Neuronal stem cell (in vitro differentiated cells): Measurements from ENCODE around the gene ETV5.

Experiments
- DNase-seq: peaks from one replicate; pipeline ENCODE4 v3.0.0-alpha.2; 2013; ENCODE audit warnings: low spot score
- H2AFZ ChIP-seq: one replicate; pipeline ENCODE4 v1.6.1; 2013; ENCODE audit warnings: mild to moderate bottlenecking, low read length, inconsistent platforms
- H2AK5ac ChIP-seq: 2 replicates; pipeline ENCODE4 v1.6.1; 2013; ENCODE audit warnings: low read depth, mild to moderate bottlenecking, inconsistent platforms, low read length, moderate library complexity, mixed read lengths
- H2BK120ac ChIP-seq: 2 replicates; pipeline ENCODE4 v1.6.1; 2013; ENCODE audit warnings: low read depth, mild to moderate bottlenecking, inconsistent platforms, low read length, moderate library complexity, mixed read lengths
- H2BK12ac ChIP-seq: one replicate; pipeline ENCODE4 v1.6.1; 2013; ENCODE audit warnings: low read length, inconsistent platforms
- H2BK15ac ChIP-seq: 2 replicates; pipeline ENCODE4 v1.6.1; 2013; ENCODE audit warnings: mild to moderate bottlenecking, low read length, inconsistent platforms, mixed read lengths
- H2BK5ac ChIP-seq: one replicate; pipeline ENCODE4 v1.6.1; 2013; ENCODE audit warnings: inconsistent platforms, mild to moderate bottlenecking, low read length, moderate library complexity
- H3K14ac ChIP-seq: one replicate; pipeline ENCODE4 v1.6.1; 2013; ENCODE audit warnings: low read length, inconsistent platforms
- H3K18ac ChIP-seq: 2 replicates; pipeline ENCODE4 v1.6.1; 2013; ENCODE audit warnings: low read length, inconsistent platforms
- H3K23ac ChIP-seq: 2 replicates; pipeline ENCODE4 v1.6.1; 2013; ENCODE audit warnings: low read depth, mild to moderate bottlenecking, mixed read lengths, low read length, inconsistent platforms; ENCODE audit not compliant: poor library complexity
- H3K27ac ChIP-seq: replicated peaks from 3 replicates; pipeline ENCODE4 v1.5.1; 2013; ENCODE audit warnings: low read length, inconsistent platforms
- H3K27me3 ChIP-seq, 3 experiments: 2 replicates each; pipeline ENCODE4 v1.6.1; 2013; ENCODE audit warnings: low read length in 3 of 3, mild to moderate bottlenecking in 2 of 3, inconsistent platforms in 1 of 3, low read depth in 1 of 3, mixed read lengths in 1 of 3, moderate library complexity in 1 of 3; ENCODE audit not compliant: control insufficient read depth in 3 of 3, insufficient read depth in 3 of 3
- H3K36me3 ChIP-seq, 2 donors: replicated peaks in 1 of 2; 2 replicates each; pipeline ENCODE4 v1.6.1; 2013; ENCODE audit warnings: low read length in 2 of 2; ENCODE audit not compliant: control insufficient read depth in 2 of 2, insufficient read depth in 2 of 2
- H3K4ac ChIP-seq: 2 replicates; pipeline ENCODE4 v1.6.1; 2013; ENCODE audit warnings: inconsistent platforms, mild to moderate bottlenecking, low read length, moderate library complexity
- H3K4me1 ChIP-seq, 2 donors: 1 replicate in 1 of 2; 2 replicates in 1 of 2; pipeline ENCODE4 v1.6.1; 2013; ENCODE audit warnings: low read length in 2 of 2, low read depth in 1 of 2; ENCODE audit not compliant: control insufficient read depth in 2 of 2, insufficient read depth in 1 of 2
- H3K4me2 ChIP-seq: one replicate; pipeline ENCODE4 v1.6.1; 2013; ENCODE audit warnings: mild to moderate bottlenecking, low read length, inconsistent platforms; ENCODE audit not compliant: insufficient read depth, poor library complexity, severe bottlenecking
- H3K4me3 ChIP-seq, 2 donors: 2 replicates each; pipeline ENCODE4 v1.5.1; 2013; ENCODE audit warnings: low read length in 2 of 2, mild to moderate bottlenecking in 2 of 2, inconsistent platforms in 1 of 2, moderate library complexity in 1 of 2
- H3K79me1 ChIP-seq: one replicate; pipeline ENCODE4 v1.6.1; 2013; ENCODE audit warnings: low read depth, mild to moderate bottlenecking, inconsistent platforms, low read length, moderate library complexity
- H3K9ac ChIP-seq: one replicate; pipeline ENCODE4 v1.6.1; 2013; ENCODE audit warnings: mild to moderate bottlenecking, low read depth, low read length, inconsistent platforms; ENCODE audit not compliant: poor library complexity
- H3K9me3 ChIP-seq, 2 donors: replicated peaks in 1 of 2; 2 replicates each; pipeline versions ENCODE3 to v1.6.1; 2013; ENCODE audit warnings: low read length in 2 of 2, mild to moderate bottlenecking in 2 of 2, inconsistent platforms in 1 of 2, low read depth in 1 of 2, mixed read lengths in 1 of 2, moderate library complexity in 1 of 2; ENCODE audit not compliant: control insufficient read depth in 2 of 2, insufficient read depth in 1 of 2
- H4K8ac ChIP-seq: one replicate; pipeline ENCODE4 v1.6.1; 2013; ENCODE audit warnings: low read depth, mild to moderate bottlenecking, inconsistent platforms, low read length, moderate library complexity
- H4K91ac ChIP-seq: one replicate; pipeline ENCODE4 v1.6.1; 2013; ENCODE audit warnings: low read length, low read depth, mild to moderate bottlenecking, inconsistent platforms; ENCODE audit not compliant: poor library complexity
- WGBS, 2 donors: extraction: QIAGEN DNeasy Blood & Tissue Kit; methylation state at CpG; one replicate each; pipeline ENCODE4 v1.1.7; 2013; ENCODE audit warnings: missing lambda C conversion rate in 2 of 2, mixed read lengths in 1 of 2; ENCODE audit not compliant: insufficient read length in 2 of 2, insufficient replicate concordance in 1 of 2; ENCODE audit errors: extremely low coverage in 2 of 2; 5-methylcytosine and 5-hydroxymethylcytosine counted together

ETV5 gene

DNA sequence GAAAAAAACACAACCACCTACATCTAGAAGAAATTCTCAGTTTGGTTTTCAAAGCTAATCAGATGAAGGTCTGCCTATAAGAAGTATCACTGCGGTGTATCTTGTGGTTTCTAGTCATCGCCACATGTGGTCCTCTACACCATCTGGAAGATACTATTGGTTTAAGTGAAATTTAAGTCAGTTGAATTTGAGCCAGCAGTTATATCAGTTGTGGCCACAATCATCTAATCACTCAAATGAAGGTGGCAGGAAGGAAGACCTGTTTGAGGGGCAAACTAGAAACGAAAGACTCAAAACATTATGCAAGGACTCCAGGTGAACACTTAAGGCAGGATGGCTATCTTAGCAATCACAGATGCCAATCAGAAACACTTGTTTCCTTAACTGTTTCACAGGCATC is 48.7 kb downstream of the ETV5 start:
- Histone ChIP-seq H2BK15ac (no peak overlapping the region), H4K91ac (no peak overlapping the region), H2BK5ac (no peak overlapping the region), H3K9ac (no peak overlapping the region), H3K4ac (no peak overlapping the region), H2BK120ac (no peak overlapping the region), H2BK12ac (no peak overlapping the region), H2AK5ac (no peak overlapping the region), H3K27ac (no peak overlapping the region), H3K36me3 (peaks cover 26 to 95% of the 10 kb centered on the region in 2 donors), H3K4me2 (no peak overlapping the region), H3K23ac (no peak overlapping the region), H3K9me3 (peaks cover 0 to 3% of the 10 kb centered on the region in 2 donors), H3K27me3 (no peaks in the 10 kb centered on the region), H4K8ac (no peak overlapping the region), H3K4me3 (no peak overlapping the region), H3K14ac (no peak overlapping the region), H2AFZ (no peak overlapping the region), H3K4me1 (no peaks in the 10 kb centered on the region), H3K79me1 (no peaks in the 10 kb centered on the region), H3K18ac (no peak overlapping the region)
- DNase-seq = no peak
- no CpG with 5 or more reads among the region's 3 CpGs for WGBS, 2 donors

DNA sequence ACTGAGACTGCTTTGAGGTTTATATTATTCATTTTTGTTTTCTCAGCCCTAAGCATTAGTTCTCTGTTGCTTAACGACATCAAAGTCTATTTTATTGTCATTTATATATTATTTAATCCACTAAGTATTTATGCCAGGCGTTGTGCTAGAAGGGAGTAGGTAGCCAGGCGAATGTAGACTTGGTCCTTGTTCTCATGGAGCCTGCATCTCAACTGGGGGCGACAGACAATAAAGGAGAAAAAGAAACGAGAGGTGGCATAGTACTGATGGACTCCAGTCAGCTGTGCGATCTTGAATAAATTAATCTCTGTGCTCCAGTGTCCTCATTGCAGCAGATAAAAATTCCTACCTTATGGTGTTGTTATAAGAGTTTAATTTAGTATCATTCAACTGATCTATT is 49.7 kb downstream of the ETV5 start:
- no peak overlapping the region for H3K18ac ChIP-seq
- H2AK5ac ChIP-seq = no peak overlapping the region
- no peak overlapping the region for H3K27ac ChIP-seq
- no peak overlapping the region for H4K8ac ChIP-seq
- H3K36me3 ChIP-seq = peaks cover 28 to 95% of the 10 kb centered on the region in 2 donors
- no peak overlapping the region for H2BK15ac ChIP-seq
- no peak overlapping the region for H3K14ac ChIP-seq
- no peak overlapping the region for H3K9ac ChIP-seq
- no peak overlapping the region for H3K4me3 ChIP-seq
- H3K4me1 ChIP-seq = peaks cover 0 to under 1% of the 10 kb centered on the region in 2 donors
- WGBS, 2 donors = no CpG with 5 or more reads among the region's 6 CpGs
- no peak overlapping the region for H4K91ac ChIP-seq
- no peak overlapping the region for H2BK5ac ChIP-seq
- DNase-seq = no peak
- no peak overlapping the region for H2AFZ ChIP-seq
- no peak overlapping the region for H3K23ac ChIP-seq
- H2BK120ac ChIP-seq = no peak overlapping the region
- H3K4me2 ChIP-seq = no peak overlapping the region
- no peaks in the 10 kb centered on the region for H3K79me1 ChIP-seq
- H2BK12ac ChIP-seq = no peak overlapping the region
- H3K27me3 ChIP-seq = no peaks in the 10 kb centered on the region
- H3K4ac ChIP-seq = no peak overlapping the region
- peaks cover 0 to 3% of the 10 kb centered on the region in 2 donors for H3K9me3 ChIP-seq

DNA sequence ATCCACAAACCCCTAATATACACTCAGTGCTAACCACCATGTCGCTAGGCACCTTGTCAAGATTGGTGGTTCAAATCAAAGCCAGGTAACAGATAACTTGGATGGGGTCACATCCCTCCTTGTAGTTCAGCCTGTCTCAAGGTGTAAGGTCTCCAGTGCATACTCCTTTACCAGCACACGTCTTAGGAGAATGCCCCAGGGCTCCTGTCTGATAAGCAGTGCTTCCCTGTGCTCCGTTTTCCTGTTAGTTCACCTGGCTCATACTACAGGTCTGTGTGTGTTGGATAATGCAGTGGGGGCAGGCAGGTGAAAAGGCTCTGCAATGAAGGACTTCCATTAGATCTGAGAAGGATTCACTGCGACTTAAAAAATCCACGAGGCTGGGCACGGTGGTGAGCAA is 50.7 kb downstream of the ETV5 start:
- no peak overlapping the region for H4K8ac ChIP-seq
- H2AFZ ChIP-seq = no peak overlapping the region
- H2BK5ac ChIP-seq = no peak overlapping the region
- no peak overlapping the region for H3K14ac ChIP-seq
- peaks cover 0 to under 1% of the 10 kb centered on the region in 2 donors for H3K9me3 ChIP-seq
- no peak overlapping the region for H3K23ac ChIP-seq
- H3K4me2 ChIP-seq = no peak overlapping the region
- no peak overlapping the region for H3K27ac ChIP-seq
- no peak overlapping the region for H3K9ac ChIP-seq
- H3K36me3 ChIP-seq = peaks cover 28 to 95% of the 10 kb centered on the region in 2 donors
- H3K79me1 ChIP-seq = no peaks in the 10 kb centered on the region
- H2BK15ac ChIP-seq = no peak overlapping the region
- no peak overlapping the region for H3K18ac ChIP-seq
- H4K91ac ChIP-seq = no peak overlapping the region
- no peaks in the 10 kb centered on the region for H3K27me3 ChIP-seq
- H3K4me1 ChIP-seq = peaks cover 0 to 3% of the 10 kb centered on the region in 2 donors
- H2BK120ac ChIP-seq = no peak overlapping the region
- no peak for DNase-seq
- no peak overlapping the region for H2AK5ac ChIP-seq
- no peak overlapping the region for H2BK12ac ChIP-seq
- WGBS, 2 donors = no CpG with 5 or more reads among the region's 6 CpGs
- H3K4me3 ChIP-seq = no peak overlapping the region
- no peak overlapping the region for H3K4ac ChIP-seq

DNA sequence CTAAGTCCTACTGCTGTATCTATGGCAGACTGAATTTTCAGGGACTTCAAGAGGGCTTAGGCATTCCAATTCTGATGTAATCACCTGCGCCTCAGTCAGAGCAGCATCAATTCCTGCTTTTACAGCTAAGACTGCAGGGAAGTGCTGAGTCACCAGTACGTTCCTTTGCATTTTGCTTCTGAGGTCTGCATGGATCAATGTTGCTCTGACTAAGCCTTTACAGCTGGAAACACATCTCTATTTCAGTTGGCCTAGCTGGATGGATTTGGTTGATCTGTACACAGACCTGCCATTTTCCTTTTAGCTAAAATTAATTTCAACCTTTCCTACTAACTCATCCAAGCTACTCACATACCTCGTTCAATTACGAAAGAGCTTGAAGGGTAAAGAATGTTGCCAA is 51.3 kb downstream of the ETV5 start:
- Histone ChIP-seq H3K36me3 (peaks cover 28 to 95% of the 10 kb centered on the region in 2 donors), H3K9ac (no peak overlapping the region), H4K8ac (no peak overlapping the region), H3K4me3 (no peak overlapping the region), H3K79me1 (no peaks in the 10 kb centered on the region), H3K4ac (no peak overlapping the region), H2BK15ac (no peak overlapping the region), H3K9me3 (no peaks in the 10 kb centered on the region), H2BK120ac (no peak overlapping the region), H2BK12ac (no peak overlapping the region), H3K4me2 (no peak overlapping the region), H3K18ac (no peak overlapping the region), H2AFZ (no peak overlapping the region), H3K27ac (no peak overlapping the region), H2AK5ac (no peak overlapping the region), H3K23ac (no peak overlapping the region), H3K27me3 (no peaks in the 10 kb centered on the region), H3K14ac (no peak overlapping the region), H2BK5ac (no peak overlapping the region), H3K4me1 (peaks cover 0 to 3% of the 10 kb centered on the region in 2 donors), H4K91ac (no peak overlapping the region)
- 100% methylated on average over 1 of the region's 4 CpGs; no CpG with 5 or more reads in 1 of the 2 donors for WGBS, 2 donors
- no peak for DNase-seq
